GM21529 (cell line): Measurements from ENCODE around the gene NANOGP8.
"Not testable (repeated sequence)": the region's sequence is repeated elsewhere in the genome, so short reads cannot be mapped to it uniquely, and the experiment has no call there.

Experiments
- ATAC-seq: cut with Tn5 transposase; IDR thresholded peaks from one replicate; pipeline ENCODE4 v1.9.1; 2021; ENCODE audit not compliant: unreplicated experiment

Gene NANOGP8

GRCh38 chr15:35085176-35085919, at the start of gene NANOGP8:
TSS of gene NANOGP8 (minus strand) at chr15:35085295. CDS start at chr15:35085110, 185 bp downstream.
- ATAC-seq: not testable (repeated sequence)

- no peak for ATAC-seq
Observed at GRCh38 chr15:35134299-35134698, 49.2 kb upstream of the NANOGP8 start.

- ATAC-seq: no peak
Observed at GRCh38 chr15:35130245-35130644, 45.1 kb upstream of the NANOGP8 start.

GRCh38 chr15:35129361-35129760, 44.3 kb upstream of the NANOGP8 start:
- ATAC-seq: no peak

GRCh38 chr15:35127717-35128116, 42.6 kb upstream of the NANOGP8 start:
- ATAC-seq: no peak

GRCh38 chr15:35126236-35126635, 41.1 kb upstream of the NANOGP8 start:
- no peak for ATAC-seq

GRCh38 chr15:35123743-35124142, 38.6 kb upstream of the NANOGP8 start:
- no peak for ATAC-seq

GRCh38 chr15:35121611-35122359, 36.7 kb upstream of the NANOGP8 start:
- ATAC-seq: no peak

GRCh38 chr15:35120173-35120572, 35.1 kb upstream of the NANOGP8 start:
- ATAC-seq: no peak

- ATAC-seq: no peak
Observed at GRCh38 chr15:35118960-35119359, 33.9 kb upstream of the NANOGP8 start.

- no peak for ATAC-seq
Observed at GRCh38 chr15:35117543-35118265, 32.6 kb upstream of the NANOGP8 start.

- ATAC-seq: no peak
Observed at GRCh38 chr15:35115155-35115725, 30.1 kb upstream of the NANOGP8 start.

- no peak for ATAC-seq
Observed at GRCh38 chr15:35112346-35112745, 27.3 kb upstream of the NANOGP8 start.

GRCh38 chr15:35111861-35112260, 26.8 kb upstream of the NANOGP8 start:
- no peak for ATAC-seq

GRCh38 chr15:35108453-35108852, 23.4 kb upstream of the NANOGP8 start:
- ATAC-seq: no peak

- ATAC-seq: no peak
Observed at GRCh38 chr15:35107561-35107960, 22.5 kb upstream of the NANOGP8 start.

- ATAC-seq: no peak
Observed at GRCh38 chr15:35107122-35107521, 22.0 kb upstream of the NANOGP8 start.

- no peak for ATAC-seq
Observed at GRCh38 chr15:35104526-35105147, 19.5 kb upstream of the NANOGP8 start.

GRCh38 chr15:35102186-35102585, 17.1 kb upstream of the NANOGP8 start:
- ATAC-seq: no peak

GRCh38 chr15:35101335-35101734, 16.2 kb upstream of the NANOGP8 start:
- no peak for ATAC-seq

- ATAC-seq: no peak
Observed at GRCh38 chr15:35098737-35099136, 13.6 kb upstream of the NANOGP8 start.
